GM12864 (cell line): ENCODE measurements around the gene MED22.

Source experiments
- DNase-seq: peaks from one replicate; pipeline ENCODE4 v3.0.0-alpha.2; 2011; ENCODE audit warnings: low read depth
- H3K4me3 ChIP-seq: 2 replicates; pipeline ENCODE4 v1.5.1; 2011; ENCODE audit warnings: mild to moderate bottlenecking, low read depth, low read length, control low read depth
- TF ChIP-seq, protein P1 (sequence below): IDR thresholded peaks from 2 replicates; pipeline ENCODE4 v1.5.1; 2011; ENCODE audit warnings: low read depth, mild to moderate bottlenecking, moderate library complexity, low read length, control low read depth, inconsistent platforms; ENCODE audit errors: missing control alignments

The MED22 gene

DNA sequence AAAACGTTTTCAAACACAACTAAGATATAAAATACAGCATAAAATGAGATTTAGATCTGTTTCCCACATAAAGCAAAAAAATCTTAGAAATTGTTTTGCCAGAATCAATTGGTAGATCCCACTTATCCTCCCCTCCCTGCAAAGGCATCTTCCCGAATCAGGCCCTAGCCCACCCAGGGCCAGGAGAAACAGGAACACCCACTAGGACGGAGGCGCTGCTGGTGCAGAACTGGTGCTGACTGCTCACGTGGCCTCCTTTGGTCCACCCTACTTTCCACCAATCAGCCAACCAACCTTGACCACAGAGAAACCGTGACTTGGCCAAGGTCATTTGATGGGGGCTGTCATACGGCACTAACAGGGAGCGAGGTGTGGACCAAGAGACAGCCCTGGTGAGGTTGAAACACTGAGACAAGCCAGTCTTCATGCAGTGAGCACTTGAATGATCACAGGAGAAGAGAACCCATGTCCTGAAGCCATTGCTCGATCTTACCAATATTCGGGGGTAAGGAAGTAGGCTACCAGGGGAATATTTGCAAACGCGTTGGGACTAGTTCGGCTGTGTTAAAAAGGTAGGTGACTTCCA, 13.7 kb upstream of the MED22 start:
- no peak for DNase-seq
- H3K4me3 ChIP-seq: no peak overlapping the region
- TF ChIP-seq, protein P1, sequence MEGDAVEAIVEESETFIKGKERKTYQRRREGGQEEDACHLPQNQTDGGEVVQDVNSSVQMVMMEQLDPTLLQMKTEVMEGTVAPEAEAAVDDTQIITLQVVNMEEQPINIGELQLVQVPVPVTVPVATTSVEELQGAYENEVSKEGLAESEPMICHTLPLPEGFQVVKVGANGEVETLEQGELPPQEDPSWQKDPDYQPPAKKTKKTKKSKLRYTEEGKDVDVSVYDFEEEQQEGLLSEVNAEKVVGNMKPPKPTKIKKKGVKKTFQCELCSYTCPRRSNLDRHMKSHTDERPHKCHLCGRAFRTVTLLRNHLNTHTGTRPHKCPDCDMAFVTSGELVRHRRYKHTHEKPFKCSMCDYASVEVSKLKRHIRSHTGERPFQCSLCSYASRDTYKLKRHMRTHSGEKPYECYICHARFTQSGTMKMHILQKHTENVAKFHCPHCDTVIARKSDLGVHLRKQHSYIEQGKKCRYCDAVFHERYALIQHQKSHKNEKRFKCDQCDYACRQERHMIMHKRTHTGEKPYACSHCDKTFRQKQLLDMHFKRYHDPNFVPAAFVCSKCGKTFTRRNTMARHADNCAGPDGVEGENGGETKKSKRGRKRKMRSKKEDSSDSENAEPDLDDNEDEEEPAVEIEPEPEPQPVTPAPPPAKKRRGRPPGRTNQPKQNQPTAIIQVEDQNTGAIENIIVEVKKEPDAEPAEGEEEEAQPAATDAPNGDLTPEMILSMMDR: no peak

DNA sequence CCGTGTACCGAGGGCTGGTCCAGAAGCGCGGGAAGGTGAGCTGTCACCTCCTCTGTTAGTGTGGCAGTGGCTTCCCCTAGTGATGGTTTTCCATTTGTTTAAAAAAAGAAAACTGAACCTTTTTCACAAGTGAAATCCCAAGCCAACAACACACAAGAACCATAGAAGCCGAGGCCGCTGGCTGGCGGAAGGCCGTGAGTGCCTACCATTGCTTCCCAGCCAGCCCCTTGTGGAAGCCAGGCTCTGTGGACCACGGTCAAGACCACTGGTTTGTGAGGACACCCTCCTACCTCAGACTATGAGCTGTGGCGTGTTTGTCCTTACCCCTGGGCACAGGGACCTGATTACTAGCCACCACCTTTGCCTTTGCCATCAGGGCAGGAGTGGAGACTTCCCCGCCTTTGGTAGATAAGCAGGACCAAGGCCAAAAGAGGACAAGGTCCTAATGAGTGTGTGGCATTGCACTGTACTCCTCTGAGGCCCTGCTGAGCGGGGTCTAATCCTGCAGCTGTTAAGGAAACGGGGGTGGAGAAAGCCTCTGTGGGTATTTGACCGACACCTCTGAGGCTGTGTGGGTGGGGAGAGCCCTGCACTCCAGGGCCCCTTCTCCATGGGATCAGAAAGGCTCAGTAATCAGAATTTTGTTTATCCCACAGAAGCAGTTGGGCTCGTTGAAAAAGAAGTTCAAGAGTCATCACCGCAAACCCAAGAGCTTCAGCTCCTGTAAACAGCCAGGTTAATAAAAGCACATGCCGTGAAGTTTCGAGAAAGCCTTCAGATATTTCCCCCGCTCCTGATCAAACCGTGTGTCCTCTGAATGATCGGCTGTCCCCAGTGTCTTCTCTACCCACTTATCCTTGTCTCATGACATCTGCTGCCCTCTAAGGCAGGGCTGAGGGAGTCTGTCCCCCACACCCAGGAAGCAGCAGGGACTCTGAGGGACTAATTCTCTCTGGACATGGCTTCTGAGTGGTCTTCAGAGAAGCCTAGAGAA, 12.8 kb upstream of the MED22 start:
- DNase-seq: no peak
- TF ChIP-seq, protein P1: no peak
- H3K4me3 ChIP-seq: no peak overlapping the region

DNA sequence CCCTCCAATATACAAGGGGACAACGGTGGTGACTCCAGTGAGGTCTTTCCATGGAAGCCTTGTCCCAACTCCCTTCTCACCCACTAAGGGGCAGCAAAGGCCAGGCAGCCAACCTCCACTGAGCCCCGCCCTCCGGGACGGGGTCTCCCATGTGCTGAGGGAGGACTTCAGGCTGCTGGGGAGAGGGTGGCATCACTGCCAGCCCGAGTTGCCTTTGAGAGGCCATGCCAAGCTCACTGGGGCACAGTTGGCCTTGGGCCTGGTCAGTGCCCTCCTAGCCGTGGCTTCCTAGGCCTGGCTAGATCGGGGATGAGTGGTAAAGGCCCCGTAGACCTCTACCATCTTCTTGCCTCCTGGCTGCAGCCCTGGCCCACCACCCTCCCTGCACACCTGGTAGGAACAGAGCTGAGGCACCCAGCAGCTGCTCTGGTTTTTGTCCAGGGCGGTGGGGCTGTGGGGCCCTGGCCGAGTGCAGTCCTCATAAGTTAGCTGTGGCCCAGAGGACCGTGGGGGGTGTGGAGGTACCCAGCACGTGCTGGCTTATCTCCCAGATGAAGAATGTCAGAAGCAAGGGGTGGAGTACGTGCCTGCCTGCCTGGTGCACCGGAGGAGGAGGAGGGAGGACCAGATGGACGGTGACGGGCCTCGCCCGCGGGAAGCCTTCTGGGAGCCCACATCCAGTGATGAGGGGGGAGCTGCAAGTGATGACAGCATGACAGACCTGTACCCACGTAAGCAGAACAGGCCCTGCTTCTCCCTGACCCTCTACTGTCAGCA, 11.7 kb upstream of the MED22 start:
- TF ChIP-seq, protein P1: peak; percentile 19
- DNase-seq: no peak

DNA sequence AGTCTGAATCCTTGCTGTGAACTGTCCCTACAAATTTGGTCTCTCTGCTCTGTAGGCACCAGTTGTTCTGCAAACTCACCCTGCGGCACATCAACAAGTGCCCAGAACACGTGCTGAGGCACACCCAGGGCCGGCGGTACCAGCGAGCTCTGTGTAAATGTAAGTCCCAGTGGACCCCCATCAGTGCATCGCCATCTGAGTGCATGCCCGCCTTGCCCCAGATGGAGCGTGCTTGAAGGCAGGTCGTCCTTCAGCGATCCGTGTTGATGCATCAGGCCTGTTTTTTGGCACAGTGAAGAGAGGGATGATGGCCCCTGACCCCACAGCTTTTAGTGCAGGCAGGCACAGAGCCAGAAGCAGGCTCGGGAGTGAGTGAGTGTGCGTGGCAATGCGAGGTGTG, 9.7 kb upstream of the MED22 start:
- TF ChIP-seq, protein P1: no peak
- no peak overlapping the region; the same call in 1 of the 2 replicates for H3K4me3 ChIP-seq
- DNase-seq: no peak

More for the DNA sequence above, 11.7 kb upstream of the MED22 start:
- H3K4me3 ChIP-seq: no peak overlapping the region

DNA sequence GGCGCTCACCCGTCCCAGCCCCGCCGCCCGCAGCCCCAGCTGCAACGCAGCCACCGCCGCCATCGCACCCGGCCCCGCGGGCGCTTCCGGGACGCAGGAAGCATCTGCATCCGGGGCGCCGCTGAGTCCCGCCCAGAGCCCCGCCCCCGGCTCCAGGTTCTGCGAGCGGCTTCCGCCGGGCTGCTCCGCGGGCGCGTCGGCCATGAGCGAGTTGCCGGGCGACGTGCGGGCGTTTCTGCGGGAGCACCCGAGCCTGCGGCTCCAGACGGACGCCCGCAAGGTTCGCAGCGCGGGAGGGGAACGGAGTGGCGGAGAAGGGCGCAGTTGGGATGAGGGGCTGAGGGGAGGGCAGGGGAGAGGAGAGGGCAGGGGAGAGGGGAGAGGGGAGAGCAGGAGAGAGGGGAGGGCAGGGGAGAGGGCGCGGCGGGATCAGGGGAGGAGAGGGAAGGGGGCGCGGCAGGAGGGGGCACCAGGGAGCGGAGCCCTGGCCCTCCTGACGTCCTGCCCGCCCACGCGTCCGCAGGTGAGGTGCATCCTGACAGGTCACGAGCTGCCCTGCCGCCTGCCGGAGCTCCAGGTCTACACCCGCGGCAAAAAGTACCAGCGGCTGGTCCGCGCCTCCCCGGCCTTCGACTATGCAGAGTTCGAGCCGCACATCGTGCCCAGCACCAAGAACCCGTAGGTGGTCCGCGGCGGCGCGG, 8.6 kb upstream of the MED22 start, which contains the start of the genes SURF1 and SURF2:
Gene SURF1, minus strand, starts transcription at position 97 of the 701 bp plus-strand sequence. Its CDS starts 34 bp downstream, at position 63.
Gene SURF2, plus strand, starts transcription at position 160 of the 701 bp plus-strand sequence. Its CDS starts 43 bp downstream, at position 203.
- TF ChIP-seq, protein P1: no peak
- peak within 1 kb of the TSS; percentile 61 for H3K4me3 ChIP-seq
- DNase-seq: no peak

DNA sequence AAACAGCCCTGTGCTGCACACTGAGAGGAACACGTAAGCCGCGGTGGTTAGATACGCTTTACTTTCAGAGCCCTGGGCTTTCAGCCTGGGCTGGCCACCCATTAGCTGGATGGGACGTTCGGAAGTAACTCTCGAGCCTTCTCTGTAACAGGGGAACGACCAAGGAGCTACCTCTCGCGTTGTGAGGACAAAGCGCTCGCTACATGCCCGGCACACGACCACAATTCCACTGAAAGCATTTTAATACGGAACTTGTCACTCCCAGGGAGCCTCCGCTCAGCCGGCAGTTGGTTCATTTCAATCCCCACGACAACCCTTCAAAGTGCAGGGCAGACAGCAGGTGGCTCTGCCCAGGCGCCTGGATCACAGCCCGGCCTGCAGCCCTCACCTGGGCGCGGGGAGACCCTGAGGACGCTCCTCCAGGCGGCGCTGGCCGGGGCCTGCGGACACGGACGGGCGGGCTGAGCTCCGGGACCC, 8.0 kb upstream of the MED22 start:
- DNase-seq: no peak
- H3K4me3 ChIP-seq: peak overlapping the region; percentile 61
- TF ChIP-seq, protein P1: no peak
